ENCODE data around the gene DOCK4.

The DOCK4 gene

GRCh38 chr7:111750878-111751277 lies 455.3 kb downstream of the DOCK4 start:
- Histone ChIP-seq H3K9me3 (ENCODE audit: insufficient read depth, low read depth, low read length) (peaks cover 2% of the 10 kb centered on the region), H3K4me2 (ENCODE audit: low read length) (no peak overlapping the region), H3K79me1 (ENCODE audit: low read length) (no peaks in the 10 kb centered on the region), H3K14ac (ENCODE audit: low read length) (no peak overlapping the region), H3K18ac (ENCODE audit: low read length) (no peak overlapping the region), H3K27ac (ENCODE audit: low read depth, low read length) (no peak overlapping the region), H2BK12ac (ENCODE audit: low read length) (no peak overlapping the region), H3K4me1 (ENCODE audit: control insufficient read depth in 1 of 2, insufficient read depth in 2 of 2, low read length in 2 of 2) (peaks cover 0 to 2% of the 10 kb centered on the region in 2 experiments), H3K27me3 (ENCODE audit: insufficient read depth, low read length) (no peaks in the 10 kb centered on the region), H4K8ac (ENCODE audit: low read depth, low read length) (no peak overlapping the region), H3K4me3 (ENCODE audit: low read depth, low read length) (no peak overlapping the region), H3K23ac (ENCODE audit: low read length) (no peak overlapping the region), H4K12ac (ENCODE audit: low read depth, low read length) (no peak overlapping the region), H2AK5ac (ENCODE audit: low read length) (no peak overlapping the region), H3K9ac (ENCODE audit: low read length) (no peak overlapping the region), H3K36me3 (ENCODE audit: control insufficient read depth in 1 of 2, insufficient read depth in 2 of 2, low read length in 2 of 2) (peaks cover 0 to 3% of the 10 kb centered on the region in 2 experiments), H2AFZ (ENCODE audit: insufficient read depth, low read length, poor library complexity) (no peak overlapping the region), H3K79me2 (ENCODE audit: control insufficient read depth, insufficient read depth, low read length, poor library complexity) (no peaks in the 10 kb centered on the region), H3K4ac (ENCODE audit: low read depth, low read length) (no peak overlapping the region), H4K91ac (ENCODE audit: low read depth, low read length) (no peak overlapping the region), H2BK5ac (ENCODE audit: low read depth, low read length, poor library complexity) (no peak overlapping the region), H2BK120ac (ENCODE audit: insufficient read depth, low read length, poor library complexity) (no peak overlapping the region)
- WGBS (ENCODE audit: extremely low coverage, insufficient coverage, insufficient read length) = no CpG with 5 or more reads among the region's 2 CpGs
- DNase-seq = no peak

GRCh38 chr7:111750228-111750627 lies 456.0 kb downstream of the DOCK4 start:
- WGBS (ENCODE audit: extremely low coverage, insufficient coverage, insufficient read length) = no CpG with 5 or more reads among the region's 4 CpGs
- Histone ChIP-seq H3K4me3 (ENCODE audit: low read depth, low read length) (no peak overlapping the region), H3K23ac (ENCODE audit: low read length) (no peak overlapping the region)

DNA sequence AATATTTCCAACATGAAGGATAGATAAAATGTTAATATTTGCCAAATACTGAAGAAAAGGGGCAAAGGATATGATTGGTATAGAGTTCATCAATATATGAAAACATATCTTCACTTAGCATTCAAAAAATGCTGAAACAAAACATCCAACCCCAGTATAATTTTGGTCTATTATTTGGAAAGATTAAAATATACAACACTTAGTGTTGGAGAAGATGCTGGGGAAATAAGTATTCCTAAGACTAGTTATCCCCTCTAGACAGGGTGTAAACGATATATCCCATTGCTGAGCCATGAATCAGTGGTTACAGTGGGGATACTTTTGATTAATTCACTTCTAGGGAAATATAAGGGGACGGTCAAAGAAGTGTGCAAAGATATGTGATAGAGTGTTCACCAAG lies 456.6 kb downstream of the DOCK4 start:
- DNase-seq = no peak
- WGBS (ENCODE audit: extremely low coverage, insufficient coverage, insufficient read length) = no CpG with 5 or more reads among the region's 2 CpGs

More at GRCh38 chr7:111750228-111750627, 456.0 kb downstream of the DOCK4 start:
- H3K79me2 ChIP-seq (ENCODE audit: control insufficient read depth, insufficient read depth, low read length, poor library complexity) = no peaks in the 10 kb centered on the region
- H3K14ac ChIP-seq (ENCODE audit: low read length) = no peak overlapping the region
- H3K18ac ChIP-seq (ENCODE audit: low read length) = no peak overlapping the region
- no peak overlapping the region for H4K12ac ChIP-seq (ENCODE audit: low read depth, low read length)
- no peaks in the 10 kb centered on the region for H3K27me3 ChIP-seq (ENCODE audit: insufficient read depth, low read length)
- H3K27ac ChIP-seq (ENCODE audit: low read depth, low read length) = no peak overlapping the region
- no peak overlapping the region for H2BK12ac ChIP-seq (ENCODE audit: low read length)
- no peak overlapping the region for H4K8ac ChIP-seq (ENCODE audit: low read depth, low read length)
- no peak overlapping the region for H2AFZ ChIP-seq (ENCODE audit: insufficient read depth, low read length, poor library complexity)
- H2BK120ac ChIP-seq (ENCODE audit: insufficient read depth, low read length, poor library complexity) = no peak overlapping the region
- H3K4me1 ChIP-seq (ENCODE audit: control insufficient read depth in 1 of 2, insufficient read depth in 2 of 2, low read length in 2 of 2) = peaks cover 0 to 2% of the 10 kb centered on the region in 2 experiments
- peaks cover 0 to 3% of the 10 kb centered on the region in 2 experiments for H3K36me3 ChIP-seq (ENCODE audit: control insufficient read depth in 1 of 2, insufficient read depth in 2 of 2, low read length in 2 of 2)
- H3K9me3 ChIP-seq (ENCODE audit: insufficient read depth, low read depth, low read length) = peaks cover 2% of the 10 kb centered on the region
- no peak overlapping the region for H3K4ac ChIP-seq (ENCODE audit: low read depth, low read length)
- H3K4me2 ChIP-seq (ENCODE audit: low read length) = no peak overlapping the region
- no peak overlapping the region for H4K91ac ChIP-seq (ENCODE audit: low read depth, low read length)
- no peaks in the 10 kb centered on the region for H3K79me1 ChIP-seq (ENCODE audit: low read length)
- H3K9ac ChIP-seq (ENCODE audit: low read length) = no peak overlapping the region
- H2AK5ac ChIP-seq (ENCODE audit: low read length) = no peak overlapping the region
- peak in 1 of 2 donors; percentile 26 for DNase-seq
- no peak overlapping the region for H2BK5ac ChIP-seq (ENCODE audit: low read depth, low read length, poor library complexity)

DNA sequence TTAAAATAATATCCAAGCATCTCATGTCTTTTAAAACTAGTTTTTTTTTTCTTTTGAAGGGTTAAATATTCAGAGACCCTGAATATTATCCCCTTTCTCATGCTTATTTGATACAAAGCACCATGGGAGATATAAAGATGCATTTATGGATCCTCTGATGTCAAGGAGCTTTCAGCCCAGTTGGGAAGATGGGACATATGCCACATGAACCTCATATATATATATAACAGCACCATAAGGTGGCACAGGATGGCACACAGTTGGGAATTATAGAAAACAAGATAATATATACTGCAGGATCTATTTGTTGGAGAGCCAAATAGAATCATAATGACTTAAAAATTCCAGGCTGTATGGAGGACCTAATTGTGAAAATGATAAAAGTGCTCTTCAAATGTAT lies 458.5 kb downstream of the DOCK4 start:
- Histone ChIP-seq H3K9me3 (ENCODE audit: insufficient read depth, low read depth, low read length) (no peaks in the 10 kb centered on the region), H3K18ac (ENCODE audit: low read length) (no peak overlapping the region), H3K23ac (ENCODE audit: low read length) (no peak overlapping the region), H2AFZ (ENCODE audit: insufficient read depth, low read length, poor library complexity) (no peak overlapping the region), H2BK5ac (ENCODE audit: low read depth, low read length, poor library complexity) (no peak overlapping the region), H3K4ac (ENCODE audit: low read depth, low read length) (no peak overlapping the region), H3K4me1 (ENCODE audit: control insufficient read depth in 1 of 2, insufficient read depth in 2 of 2, low read length in 2 of 2) (peaks cover 0 to 2% of the 10 kb centered on the region in 2 experiments), H3K79me1 (ENCODE audit: low read length) (no peaks in the 10 kb centered on the region), H2BK120ac (ENCODE audit: insufficient read depth, low read length, poor library complexity) (no peak overlapping the region), H4K12ac (ENCODE audit: low read depth, low read length) (no peak overlapping the region), H4K8ac (ENCODE audit: low read depth, low read length) (no peak overlapping the region), H3K4me2 (ENCODE audit: low read length) (no peak overlapping the region), H3K27ac (ENCODE audit: low read depth, low read length) (no peak overlapping the region), H2AK5ac (ENCODE audit: low read length) (no peak overlapping the region), H3K27me3 (ENCODE audit: insufficient read depth, low read length) (no peaks in the 10 kb centered on the region), H2BK12ac (ENCODE audit: low read length) (no peak overlapping the region), H3K9ac (ENCODE audit: low read length) (no peak overlapping the region), H3K36me3 (ENCODE audit: control insufficient read depth in 1 of 2, insufficient read depth in 2 of 2, low read length in 2 of 2) (peaks cover 0 to 3% of the 10 kb centered on the region in 2 experiments), H3K79me2 (ENCODE audit: control insufficient read depth, insufficient read depth, low read length, poor library complexity) (no peaks in the 10 kb centered on the region), H4K91ac (ENCODE audit: low read depth, low read length) (no peak overlapping the region), H3K14ac (ENCODE audit: low read length) (no peak overlapping the region), H3K4me3 (ENCODE audit: low read depth, low read length) (no peak overlapping the region)
- no peak for DNase-seq

More for the DNA sequence above, 456.6 kb downstream of the DOCK4 start:
- Histone ChIP-seq H3K79me2 (ENCODE audit: control insufficient read depth, insufficient read depth, low read length, poor library complexity) (no peaks in the 10 kb centered on the region), H3K4me2 (ENCODE audit: low read length) (no peak overlapping the region), H3K9ac (ENCODE audit: low read length) (no peak overlapping the region), H4K12ac (ENCODE audit: low read depth, low read length) (no peak overlapping the region), H2BK5ac (ENCODE audit: low read depth, low read length, poor library complexity) (no peak overlapping the region), H2BK120ac (ENCODE audit: insufficient read depth, low read length, poor library complexity) (no peak overlapping the region), H3K23ac (ENCODE audit: low read length) (no peak overlapping the region), H3K27me3 (ENCODE audit: insufficient read depth, low read length) (no peaks in the 10 kb centered on the region), H3K36me3 (ENCODE audit: control insufficient read depth in 1 of 2, insufficient read depth in 2 of 2, low read length in 2 of 2) (peaks cover 0 to 2% of the 10 kb centered on the region in 2 experiments), H2AK5ac (ENCODE audit: low read length) (no peak overlapping the region), H2BK12ac (ENCODE audit: low read length) (no peak overlapping the region), H3K14ac (ENCODE audit: low read length) (no peak overlapping the region), H3K4ac (ENCODE audit: low read depth, low read length) (no peak overlapping the region), H3K4me3 (ENCODE audit: low read depth, low read length) (no peak overlapping the region), H3K4me1 (ENCODE audit: control insufficient read depth in 1 of 2, insufficient read depth in 2 of 2, low read length in 2 of 2) (peaks cover 0 to 2% of the 10 kb centered on the region in 2 experiments), H3K18ac (ENCODE audit: low read length) (no peak overlapping the region), H2AFZ (ENCODE audit: insufficient read depth, low read length, poor library complexity) (no peak overlapping the region), H4K91ac (ENCODE audit: low read depth, low read length) (no peak overlapping the region), H3K27ac (ENCODE audit: low read depth, low read length) (no peak overlapping the region), H4K8ac (ENCODE audit: low read depth, low read length) (no peak overlapping the region), H3K79me1 (ENCODE audit: low read length) (no peaks in the 10 kb centered on the region), H3K9me3 (ENCODE audit: insufficient read depth, low read depth, low read length) (peaks cover 2% of the 10 kb centered on the region)

Measured in trophoblast cell (in vitro differentiated cells and primary cell).